Head of caudate nucleus (tissue), 42 donors: ENCODE data around the gene MYH7.
A peak's percentile ranks its signal among the peaks of the same experiment; 100 is the strongest.

Experiments
- DNase-seq, 42 donors: peaks; one replicate each; pipeline versions ENCODE4 v3.0.0 to v3.0.0-alpha.2; 2020 to 2021; ENCODE audit warnings: mixed read lengths in 7 of 42
- intact Hi-C: fragments of 100-400 bp; cut with DNase I; formaldehyde crosslinking; loops from one replicate; pipeline ENCODE4 v1.15.0; 2022

MYH7 gene

DNA sequence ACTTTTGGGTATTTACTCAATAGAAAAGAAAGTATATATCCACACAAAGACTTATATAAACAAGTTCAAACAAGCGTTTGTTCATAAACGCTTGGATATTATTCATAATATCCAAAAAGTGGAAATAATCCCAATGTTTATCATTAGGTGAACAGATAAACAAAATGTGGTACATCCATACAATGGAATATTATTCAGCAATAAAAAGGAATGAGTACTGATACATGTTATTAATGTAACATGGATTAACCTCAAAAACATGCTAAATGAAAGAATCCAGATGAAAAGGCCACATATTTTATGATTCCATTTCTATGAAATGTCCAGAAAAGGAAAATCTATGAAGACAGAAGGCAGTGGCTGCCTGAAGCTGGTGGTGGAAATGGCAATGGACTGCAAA, 16.8 kb upstream of the MYH7 start:
- no peak for DNase-seq
- intact Hi-C loops: no loop called here

DNA sequence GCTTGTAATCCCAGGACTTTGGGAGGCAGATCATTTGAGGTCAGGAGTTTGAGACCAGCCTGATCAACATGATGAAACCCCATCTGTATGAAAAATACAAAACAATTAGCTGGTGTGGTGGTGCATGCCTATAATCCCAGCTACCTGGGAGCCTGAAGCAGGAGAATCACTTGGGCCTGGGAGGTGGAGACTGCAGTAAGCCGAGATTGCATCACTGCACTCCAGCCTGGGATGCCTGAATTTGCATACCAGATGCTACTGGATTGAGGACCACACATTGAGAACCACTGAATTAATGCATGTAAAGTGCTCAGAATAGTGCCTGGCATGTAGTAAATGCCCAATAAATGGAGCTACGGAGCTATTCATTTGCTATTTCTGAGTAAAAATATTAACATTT, 14.9 kb upstream of the MYH7 start:
- intact Hi-C loops: no loop called here
- DNase-seq: no peak

DNA sequence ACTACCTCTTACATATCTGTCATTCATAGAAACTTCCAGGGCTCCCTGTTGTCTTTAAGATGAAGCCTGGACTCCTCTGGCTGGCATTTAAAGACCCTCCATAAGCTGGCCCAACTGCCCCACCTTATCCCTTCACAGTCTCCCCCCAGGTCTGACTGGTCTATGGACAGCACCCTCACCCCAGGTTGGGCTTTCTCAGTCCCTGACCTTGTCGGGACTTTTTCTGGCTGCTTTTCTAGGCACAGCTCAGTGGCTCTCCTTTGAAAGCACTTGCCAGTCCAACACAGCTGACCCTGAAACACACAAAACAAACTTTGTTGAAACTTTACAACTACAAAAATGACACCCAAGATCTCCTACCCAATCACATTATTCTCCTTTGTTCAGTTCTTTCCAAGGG, 13.9 kb upstream of the MYH7 start:
- intact Hi-C loops: loop anchor here (10.0 kb wide), 1 partner anchor 105 kb away; no protein-coding TSS in a partner anchor
- no peak for DNase-seq

DNA sequence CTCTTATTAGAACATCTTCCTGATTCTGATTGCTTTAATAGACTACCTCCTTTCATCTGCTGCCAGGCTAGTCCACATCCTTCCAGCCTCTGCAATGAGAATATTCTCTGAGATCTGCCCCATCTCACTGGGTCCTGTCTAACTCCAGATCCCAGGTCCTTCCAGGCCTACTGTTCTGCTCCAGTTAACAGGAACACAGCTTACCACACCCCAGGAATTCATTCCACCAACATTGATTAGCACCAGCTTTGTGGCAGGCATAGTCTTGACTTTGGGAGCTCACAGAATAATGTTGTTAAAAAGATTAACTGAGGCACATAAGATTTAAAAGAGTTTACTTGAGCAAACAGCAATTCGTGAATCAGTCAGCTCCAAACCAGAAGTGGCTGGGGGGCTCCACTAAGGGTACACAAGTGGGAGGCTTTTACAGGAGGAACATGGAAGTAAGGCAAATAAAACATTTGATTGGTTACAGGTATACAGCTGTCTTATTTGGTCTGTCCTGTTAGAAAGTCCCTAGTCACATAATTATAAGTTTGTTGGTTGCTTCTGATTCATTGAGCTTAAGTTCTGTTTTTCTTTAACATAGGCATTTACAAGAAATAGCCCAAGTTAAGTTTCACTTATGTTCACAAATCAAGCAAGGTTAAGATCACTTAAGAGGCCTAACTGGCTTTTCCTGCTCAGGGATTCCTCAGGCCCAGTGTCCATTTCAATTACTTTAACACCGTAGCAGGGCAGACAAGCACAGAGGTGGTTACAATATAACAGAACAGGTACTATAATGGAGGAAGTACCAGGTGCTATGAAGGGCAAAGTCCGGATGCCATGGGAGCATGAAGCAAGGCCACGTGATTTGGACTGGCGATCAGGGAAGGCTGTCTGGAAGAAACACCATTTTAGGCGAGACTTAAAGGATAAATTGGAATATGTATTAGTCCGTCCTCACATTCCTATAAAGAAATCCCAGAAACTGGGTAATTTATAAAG, 12.2 kb upstream of the MYH7 start:
- intact Hi-C loops: loop anchor here (10.0 kb wide), 1 partner anchor 103 kb away; no protein-coding TSS in a partner anchor
- DNase-seq: peak in 1 of 42 donors; percentile 22

DNA sequence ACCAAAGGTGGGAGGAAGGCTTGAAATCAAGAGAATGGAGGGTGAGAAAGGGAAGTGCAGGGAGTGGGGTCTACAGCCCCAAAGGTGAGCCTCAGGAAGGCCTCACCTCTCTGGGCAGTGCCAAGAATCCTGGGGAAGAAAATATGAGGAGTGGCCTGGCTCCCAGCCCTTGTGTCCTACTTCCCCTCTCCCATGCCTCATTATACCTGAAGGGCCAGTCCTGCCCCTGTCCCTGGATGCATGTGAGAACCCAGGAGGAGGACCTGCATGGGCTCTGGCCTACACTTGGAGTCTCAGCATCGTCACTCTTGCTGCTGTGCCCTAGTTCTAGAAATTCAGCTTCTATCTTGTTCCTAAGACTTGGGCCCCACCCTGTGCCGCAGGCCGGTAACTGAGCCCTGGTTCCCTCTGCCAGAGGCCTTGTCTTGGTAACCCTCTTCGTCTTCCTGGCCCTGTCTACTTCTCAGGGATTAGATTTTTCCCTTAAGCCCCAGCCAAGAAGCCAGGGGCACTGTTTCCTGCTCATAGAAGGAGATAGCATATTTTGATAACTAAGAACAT, 10.9 kb upstream of the MYH7 start:
- intact Hi-C loops: loop anchor here (10.0 kb wide), 1 partner anchor 102 kb away; no protein-coding TSS in a partner anchor
- peak in 31 of 42 donors; percentile 14 to 76 (median 49) for DNase-seq

DNA sequence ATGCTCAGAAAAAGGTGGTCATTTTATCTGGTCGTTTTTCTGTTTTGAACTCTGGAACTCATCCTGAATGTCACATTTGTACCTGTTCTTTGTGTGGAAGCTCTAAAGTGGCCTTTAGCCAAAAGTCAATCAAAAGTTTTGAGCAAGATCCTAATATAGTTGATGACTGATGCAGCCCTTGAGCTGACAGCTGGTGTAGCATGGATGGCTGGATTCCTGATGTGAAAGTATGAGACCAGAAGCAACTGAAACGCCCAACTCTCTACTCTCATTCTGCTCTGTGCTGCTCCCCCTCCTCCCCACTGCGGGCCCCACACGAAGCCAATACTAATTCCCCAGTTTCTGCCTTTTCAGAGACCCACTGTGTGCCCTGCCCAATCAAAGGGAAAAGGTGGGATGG, 10.3 kb upstream of the MYH7 start:
- intact Hi-C loops: loop anchor here (10.0 kb wide), 1 partner anchor 101 kb away; no protein-coding TSS in a partner anchor
- DNase-seq: peak in 1 of 42 donors; percentile 31

DNA sequence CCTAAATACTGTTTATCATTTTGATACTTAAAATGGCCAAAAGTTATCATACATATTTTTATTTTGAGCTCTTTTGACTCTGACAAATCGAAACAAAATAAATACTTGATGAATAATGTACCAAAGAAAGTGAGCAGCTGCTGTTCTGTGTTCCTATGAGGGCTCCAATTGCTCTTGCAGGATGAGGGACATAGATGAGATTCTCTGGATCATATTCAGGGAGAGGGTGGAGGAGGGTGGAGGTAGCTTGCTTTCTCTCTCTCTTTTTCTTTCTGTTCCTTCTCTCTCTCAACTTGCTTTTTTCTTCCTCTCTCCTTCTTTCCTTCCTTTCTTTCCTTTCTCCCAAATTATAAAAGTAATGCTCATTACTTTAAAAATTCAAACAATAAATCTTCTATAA, 8.9 kb upstream of the MYH7 start:
- peak in 1 of 42 donors; percentile 13 for DNase-seq
- intact Hi-C loops: loop anchor here (10.0 kb wide), 1 partner anchor 100 kb away; no protein-coding TSS in a partner anchor

DNA sequence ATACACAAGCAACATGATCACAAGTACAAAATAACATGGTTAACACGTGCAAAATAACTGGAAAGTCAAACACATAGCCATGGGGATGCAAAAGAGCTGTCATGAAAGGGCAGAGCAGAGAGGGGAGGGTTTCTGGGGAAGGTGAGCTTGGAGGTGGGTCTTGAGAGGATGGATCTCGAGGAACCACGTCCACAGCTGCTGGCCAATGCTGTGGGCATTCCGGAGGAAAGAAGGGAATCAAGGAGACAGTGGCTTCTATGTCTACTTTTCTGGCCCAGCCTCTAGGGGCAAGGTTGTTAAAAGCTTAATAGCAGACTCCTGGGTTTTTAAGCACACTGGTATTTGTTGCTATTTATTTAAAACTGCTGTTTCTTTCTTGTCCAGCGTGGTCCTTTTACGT, 8.4 kb upstream of the MYH7 start:
- intact Hi-C loops: loop anchor here (10.0 kb wide), 1 partner anchor 99 kb away; no protein-coding TSS in a partner anchor
- peak in 1 of 42 donors; percentile 21 for DNase-seq

DNA sequence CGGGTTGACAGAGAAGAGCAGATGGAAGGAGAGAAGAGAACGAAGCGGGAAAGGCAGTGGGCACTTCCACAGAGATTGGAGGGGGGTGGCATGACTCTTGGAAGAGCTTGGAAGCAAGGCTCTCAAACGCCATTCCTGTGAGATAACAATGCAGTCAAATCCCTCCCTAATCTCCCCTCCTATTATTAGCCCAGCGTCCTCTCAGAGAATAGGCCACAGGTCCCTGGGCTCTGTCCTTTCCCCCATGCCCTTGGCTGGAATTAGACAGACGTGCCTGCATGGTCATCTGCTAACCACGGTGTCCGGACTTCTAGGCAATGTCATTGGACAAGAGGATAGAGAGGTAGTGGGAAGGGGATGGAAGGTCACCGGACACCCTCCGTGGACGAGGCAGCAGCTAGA, 8.0 kb upstream of the MYH7 start:
- intact Hi-C loops: loop anchor here (10.0 kb wide), 1 partner anchor 99 kb away; no protein-coding TSS in a partner anchor
- peak in 1 of 42 donors; percentile 27 for DNase-seq

DNA sequence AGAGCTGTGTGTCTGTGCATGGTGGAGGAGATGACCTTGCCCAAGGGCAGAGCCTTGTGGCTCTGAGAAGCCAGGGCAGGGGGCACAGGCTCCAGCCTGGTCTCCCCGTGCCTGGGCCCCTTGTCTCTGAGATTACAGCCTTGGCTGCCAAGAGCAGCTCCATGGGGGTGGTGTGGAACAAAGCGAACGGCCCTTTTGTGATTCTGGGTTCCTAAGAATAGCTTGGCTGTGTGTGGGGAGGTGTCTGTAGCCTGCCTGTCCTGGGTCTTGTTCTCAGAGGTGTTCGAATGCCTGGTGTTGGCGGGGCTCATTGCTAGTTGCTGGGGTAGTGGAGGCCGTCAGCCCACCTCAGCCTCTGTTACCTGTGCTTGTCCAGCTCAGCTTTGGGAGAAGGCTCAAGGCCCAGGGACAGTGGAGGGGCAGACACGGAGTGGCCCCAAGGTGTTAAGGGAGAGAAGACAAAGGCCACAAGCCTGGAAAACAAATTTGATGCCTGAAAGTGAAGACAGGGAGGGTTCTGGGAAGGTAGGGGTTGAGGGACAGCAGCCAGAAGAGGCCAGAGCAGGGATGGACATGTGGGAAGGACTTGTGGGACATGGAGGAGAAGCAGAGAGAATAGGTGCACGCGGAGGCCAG, 7.4 kb upstream of the MYH7 start:
- DNase-seq: peak in 2 of 42 donors; percentile 41 to 47
- intact Hi-C loops: loop anchor here (10.0 kb wide), 1 partner anchor 98 kb away; no protein-coding TSS in a partner anchor

DNA sequence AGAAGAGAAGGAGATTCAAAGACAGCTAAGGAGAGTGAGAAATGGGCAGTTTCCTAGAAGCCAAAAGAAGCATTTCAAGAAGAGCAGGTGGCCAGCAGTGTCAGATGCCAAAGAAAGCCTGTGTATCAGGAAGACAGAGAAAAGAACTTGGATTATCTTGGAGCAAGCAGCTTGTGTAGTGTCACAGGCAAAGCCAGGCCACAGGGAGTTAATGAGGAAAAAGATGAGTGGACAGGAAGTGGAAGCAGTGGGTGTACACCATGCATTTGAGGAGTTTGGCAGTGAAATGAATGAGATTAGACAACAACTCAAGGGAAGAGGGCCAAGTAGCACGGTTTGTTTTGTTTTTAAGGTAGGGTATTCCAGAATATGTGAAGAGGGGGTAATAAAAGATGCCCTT, 5.6 kb upstream of the MYH7 start:
- intact Hi-C loops: loop anchor here (10.0 kb wide), 1 partner anchor 96 kb away; no protein-coding TSS in a partner anchor
- DNase-seq: no peak

DNA sequence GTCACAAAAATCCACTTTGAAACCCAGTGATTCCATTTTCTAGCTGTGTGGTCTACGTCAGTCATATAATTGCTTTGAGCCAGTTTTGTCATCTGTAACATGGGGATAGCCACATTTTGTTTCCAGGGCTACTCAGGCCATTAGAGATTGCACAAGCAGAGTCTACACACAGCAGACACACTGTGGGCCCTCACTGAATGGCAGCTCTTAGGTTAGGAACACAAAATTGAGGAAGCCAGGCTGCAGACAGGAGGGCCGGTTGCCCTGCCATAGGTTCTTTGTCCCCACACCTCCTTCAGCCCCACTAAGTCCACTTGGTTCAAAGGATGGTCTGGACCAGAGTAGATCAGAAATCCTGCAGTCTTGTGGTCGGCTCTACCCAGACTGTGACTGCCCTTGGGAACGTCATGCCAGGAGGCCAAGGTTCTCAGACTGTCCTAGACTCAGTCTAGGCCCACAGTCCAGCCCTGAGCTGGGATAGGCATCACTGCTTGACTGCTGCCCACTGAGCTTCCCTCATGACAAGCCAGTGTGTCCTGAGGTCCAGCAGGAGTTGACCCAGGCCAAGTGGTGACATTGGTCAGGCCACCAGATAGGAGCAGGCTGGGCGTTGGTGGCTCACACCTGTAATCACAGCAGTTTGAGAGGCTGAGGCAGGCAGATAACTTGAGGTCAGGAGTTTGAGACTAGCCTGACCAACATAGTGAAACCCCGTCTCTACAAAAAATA, 3.8 kb upstream of the MYH7 start:
- intact Hi-C loops: no loop called here
- peak in 3 of 42 donors; percentile 11 to 32 (median 31) for DNase-seq

DNA sequence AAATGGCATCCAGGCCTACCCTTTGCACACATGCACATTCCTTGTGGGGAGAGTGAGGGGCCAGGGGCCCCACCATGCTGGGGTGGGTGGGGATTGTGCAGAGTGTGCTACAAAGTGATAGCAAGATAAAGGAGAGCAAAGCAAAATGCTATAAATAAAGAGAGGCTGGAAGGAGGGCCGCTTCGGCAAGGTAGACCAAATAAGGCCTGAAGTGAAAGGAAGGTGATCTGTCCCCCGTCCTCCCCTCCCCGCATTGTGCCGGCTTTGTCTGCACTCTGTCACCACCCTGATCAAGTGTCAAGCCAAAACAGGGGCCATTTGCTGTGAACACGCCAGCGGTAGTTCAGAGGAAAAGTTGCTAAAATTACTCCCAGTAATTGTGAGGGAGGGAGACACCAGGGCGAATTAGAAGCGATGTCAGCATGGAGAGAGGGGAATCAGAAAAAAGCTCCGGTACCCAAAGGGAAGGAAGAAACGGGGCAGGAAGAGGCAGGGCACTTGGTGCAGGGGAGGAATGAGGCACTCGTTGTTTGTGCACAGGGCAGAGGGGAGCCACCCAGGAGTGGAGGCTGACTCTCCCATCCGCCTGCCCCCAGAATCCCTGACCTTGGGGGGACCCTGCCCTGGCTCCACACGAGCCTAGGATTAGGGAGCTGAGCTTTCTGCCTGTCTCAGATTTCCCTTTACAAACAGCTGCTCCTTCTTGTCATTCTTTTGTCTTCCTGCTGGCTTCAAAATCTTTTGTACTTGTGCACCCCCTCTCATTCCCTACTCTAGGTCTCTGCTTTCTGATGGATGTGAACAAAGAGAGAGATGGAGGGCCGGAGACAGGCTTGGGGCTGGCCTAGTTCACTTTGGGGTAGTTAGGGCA, 2.9 kb upstream of the MYH7 start:
- intact Hi-C loops: no loop called here
- peak in 7 of 42 donors; percentile 10 to 51 (median 27) for DNase-seq

DNA sequence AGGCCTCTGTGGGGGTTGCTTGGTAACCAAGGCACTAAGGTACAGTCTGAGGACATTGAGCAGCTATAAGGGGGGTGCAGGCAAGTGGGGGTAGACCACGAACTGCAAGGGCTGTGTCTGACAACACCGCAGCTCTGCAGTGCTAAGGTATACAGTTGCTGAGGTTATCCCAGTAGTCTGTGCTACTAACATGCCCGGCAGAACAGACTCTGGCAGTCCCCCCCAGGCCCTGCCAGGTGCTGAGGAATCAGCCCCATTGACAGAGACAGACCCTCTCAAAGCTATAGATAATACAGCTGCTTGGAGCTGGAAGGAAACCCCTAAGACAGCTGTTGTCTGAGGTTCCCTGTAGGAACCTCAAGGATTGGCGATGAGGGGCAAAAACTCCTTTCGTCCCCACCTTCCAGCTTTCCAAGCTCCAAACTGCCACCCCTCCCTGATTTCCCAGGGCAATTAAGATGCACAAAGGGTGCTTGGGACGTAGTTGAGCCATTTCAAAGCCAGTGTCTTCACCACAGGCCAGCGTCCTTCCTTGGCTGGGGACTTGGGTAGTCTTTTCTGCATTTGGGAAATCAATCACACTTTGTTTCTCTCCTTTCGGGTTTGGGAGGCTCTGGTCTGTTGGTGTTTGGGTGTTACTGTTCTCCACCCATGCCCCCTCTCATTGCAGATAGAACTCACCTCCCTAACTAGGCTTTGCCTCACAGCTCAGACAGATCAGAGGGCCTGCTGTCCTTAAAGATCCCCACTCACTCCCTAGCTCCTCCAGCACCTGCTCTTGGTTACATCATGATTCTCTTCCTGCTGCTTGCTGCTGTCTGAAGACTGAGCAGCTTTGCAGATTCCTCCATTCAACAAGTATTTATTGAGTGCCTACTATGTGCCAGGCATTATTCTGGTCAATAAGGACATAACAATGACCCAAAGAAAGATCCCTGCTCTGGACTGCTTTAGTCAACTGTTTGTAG, 2.0 kb upstream of the MYH7 start:
- intact Hi-C loops: no loop called here
- peak in 4 of 42 donors; percentile 14 to 94 (median 37) for DNase-seq

DNA sequence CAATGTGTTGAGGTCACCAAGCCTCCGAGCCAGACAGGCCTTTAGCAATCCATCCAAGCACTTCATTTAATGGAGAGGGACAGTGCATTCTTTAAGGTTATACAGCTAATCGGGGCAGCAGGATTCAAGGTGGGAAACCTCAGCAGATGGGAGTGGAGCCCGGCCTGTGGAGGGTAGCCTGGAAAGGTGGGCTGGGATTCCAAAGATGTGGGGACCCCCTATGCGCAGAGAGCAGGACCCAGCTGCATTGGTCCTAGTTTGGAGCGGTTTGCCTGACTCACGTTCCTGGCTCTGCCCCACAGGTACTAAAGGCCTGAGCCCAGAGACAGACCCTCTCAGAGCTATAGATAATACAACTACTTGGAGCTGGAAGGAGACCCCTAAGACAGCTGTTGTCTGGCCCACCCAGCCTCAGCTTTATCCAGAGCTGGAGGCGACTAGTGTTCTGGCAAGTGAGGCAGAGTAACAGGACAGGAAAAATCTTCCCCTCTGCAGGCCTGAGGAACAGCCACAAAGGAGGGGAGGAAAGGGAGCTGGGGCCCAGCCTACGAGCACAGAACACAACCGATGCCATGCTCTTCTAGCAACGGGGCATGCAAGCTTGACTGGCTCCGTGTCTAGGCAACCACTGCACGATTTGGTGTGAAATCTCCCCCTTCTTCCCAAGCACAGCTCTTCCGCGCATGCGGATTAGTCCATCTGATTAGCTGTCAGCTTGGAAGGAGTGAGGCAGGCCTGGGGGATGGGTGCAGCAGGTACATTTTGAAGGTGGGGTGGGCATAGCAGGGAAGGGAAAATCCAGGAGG, 1.1 kb upstream of the MYH7 start:
- DNase-seq: peak in 41 of 42 donors; percentile 67 to 96 (median 88)
- intact Hi-C loops: no loop called here
